GM13976 (cell line): ENCODE results near the gene SPOCK1.

ENCODE experiments used
- DNase-seq: peaks from one replicate; pipeline ENCODE4 v3.0.0; 2012; ENCODE audit warnings: low spot score
- CTCF ChIP-seq: IDR thresholded peaks from 2 replicates; pipeline ENCODE4 v1.5.1; 2012; ENCODE audit warnings: borderline replicate concordance, mild to moderate bottlenecking; ENCODE audit not compliant: insufficient read depth; ENCODE audit errors: extremely low read depth, missing control alignments, control extremely low read depth
- in situ Hi-C: fragments of 300-500 bp; cut with MboI; formaldehyde crosslinking; loops from one replicate; pipeline ENCODE4 v1.12.0; 2022; ENCODE audit warnings: low sequenced_read_pairs, mixed read lengths, inconsistent platforms; ENCODE audit not compliant: unreplicated experiment

Gene SPOCK1

GRCh38 chr5:137088175-137088574 is 411.0 kb downstream of the SPOCK1 start:
- in situ Hi-C loops, result no loop called here
- no peak for TF ChIP-seq CTCF
- no peak for DNase-seq

- TF ChIP-seq CTCF, result no peak
- in situ Hi-C loops, result no loop called here
- no peak for DNase-seq
These were observed 412.8 kb downstream of the SPOCK1 start for GRCh38 chr5:137086342-137086741.

- in situ Hi-C loops, result no loop called here
- no peak for DNase-seq
- TF ChIP-seq CTCF, result no peak
These were observed 413.9 kb downstream of the SPOCK1 start for GRCh38 chr5:137085206-137085605.

GRCh38 chr5:137084016-137084415 is 415.1 kb downstream of the SPOCK1 start:
- no peak for TF ChIP-seq CTCF
- DNase-seq, result no peak
- in situ Hi-C loops, result no loop called here

- no peak for TF ChIP-seq CTCF
- in situ Hi-C loops, result no loop called here
- DNase-seq, result no peak
These were observed 416.2 kb downstream of the SPOCK1 start for GRCh38 chr5:137082951-137083350.

GRCh38 chr5:137078171-137078665 is 420.9 kb downstream of the SPOCK1 start:
- no peak for DNase-seq
- in situ Hi-C loops, result no loop called here

More at GRCh38 chr5:137078171-137078665, 420.9 kb downstream of the SPOCK1 start:
- TF ChIP-seq CTCF, result no peak
